MCF 10A (cell line): ENCODE data around the gene FRAS1. TPM values are rescaled to one million over a fixed set of nuclear protein-coding genes. Genes with fewer than 3 reads are reported as not detected.
A peak's percentile ranks its signal among the peaks of the same experiment; 100 is the strongest.

Experiments used
- BruUV-seq: library from RNA; stranded (reverse); fragments of 400-500 nt; replicated peaks from 2 replicates; lab custom pipeline; 2021; lab: Mats Ljungman, UMichigan
- CTCF ChIA-PET: fragments of 300-600 bp; sonication (Branson Sonifier 250); formaldehyde crosslinking; extraction: SDS; loops from one replicate; lab custom pipeline; 2021; ENCODE audit warnings: antibody characterized with exemption, inconsistent platforms; lab: Yijun Ruan, JAX
- POLR2A ChIA-PET: fragments of 300-600, 350-650 bp; sonication (Branson Sonifier 250); formaldehyde crosslinking; extraction: SDS; loops from one replicate; lab custom pipeline; 2020; ENCODE audit warnings: antibody characterized with exemption, inconsistent platforms; lab: Yijun Ruan, JAX
- DNase-seq: peaks from one replicate; pipeline ENCODE4 v3.0.0-alpha.2; 2018; ENCODE audit not compliant: unreplicated experiment
- H3K27ac Mint-ChIP-seq: one replicate; pipeline ENCODE4 v1.8.0; 2022; ENCODE audit warnings: mild to moderate bottlenecking, low read depth, mixed read lengths; ENCODE audit not compliant: unreplicated experiment
- H3K27me3 Mint-ChIP-seq: one replicate; pipeline ENCODE4 v1.8.0; 2022; ENCODE audit warnings: mixed read lengths; ENCODE audit not compliant: insufficient read depth, unreplicated experiment
- H3K36me3 Mint-ChIP-seq: one replicate; pipeline ENCODE4 v1.8.0; 2022; ENCODE audit warnings: mild to moderate bottlenecking, moderate library complexity, mixed read lengths; ENCODE audit not compliant: insufficient read depth, unreplicated experiment
- H3K4me1 Mint-ChIP-seq: one replicate; pipeline ENCODE4 v1.8.0; 2022; ENCODE audit warnings: mixed read lengths; ENCODE audit not compliant: insufficient read depth, unreplicated experiment
- H3K4me3 Mint-ChIP-seq: one replicate; pipeline ENCODE4 v1.8.0; 2022; ENCODE audit warnings: mild to moderate bottlenecking, moderate library complexity, mixed read lengths; ENCODE audit not compliant: unreplicated experiment
- H3K9me3 Mint-ChIP-seq: one replicate; pipeline ENCODE4 v1.8.0; 2022; ENCODE audit warnings: mixed read lengths; ENCODE audit not compliant: unreplicated experiment
- CTCF ChIP-seq: fragments of 200-600 bp; IDR thresholded peaks from one replicate; pipeline ENCODE4 v1.8.0; 2022; ENCODE audit warnings: antibody characterized with exemption, mild to moderate bottlenecking; ENCODE audit not compliant: unreplicated experiment
- intact Hi-C: fragments of 100-400 bp; cut with micrococcal nuclease; formaldehyde crosslinking; loops from 2 replicates; pipeline ENCODE4 v1.14.1; 2022
- total RNA-seq: library from RNA; stranded (reverse); gene quantifications from 2 replicates; pipeline ENCODE4 v1.2.3, GENCODE V29; 2022

The FRAS1 gene
- total RNA-seq, 1 experiment from 2014 or later, result 2.0 TPM

GRCh38 chr4:78519962-78520361, 462.8 kb downstream of the FRAS1 start:
- DNase-seq, result no peak
- H3K4me1 Mint-ChIP-seq, result no peaks in the 10 kb centered on the region
- H3K36me3 Mint-ChIP-seq, result no peaks in the 10 kb centered on the region
- ChIA-PET CTCF (interaction anchor here (0.7 to 9.4 kb wide), 5 partner anchors 194 to 560 kb away, joined by 3 to 66 read pairs (median 3); no protein-coding TSS in a partner anchor), POLR2A (interaction anchor here (0.6 kb wide), 1 partner anchor 567 kb away, joined by 3 read pairs; no protein-coding TSS in a partner anchor)
- TF ChIP-seq CTCF, result no peak
- intact Hi-C loops, result no loop called here
- no TSS peak for BruUV-seq
- H3K27me3 Mint-ChIP-seq, result no peaks in the 10 kb centered on the region
- H3K9me3 Mint-ChIP-seq, result no peaks in the 10 kb centered on the region
- no peak overlapping the region for H3K4me3 Mint-ChIP-seq
- peak overlapping the region; percentile 50 for H3K27ac Mint-ChIP-seq

DNA sequence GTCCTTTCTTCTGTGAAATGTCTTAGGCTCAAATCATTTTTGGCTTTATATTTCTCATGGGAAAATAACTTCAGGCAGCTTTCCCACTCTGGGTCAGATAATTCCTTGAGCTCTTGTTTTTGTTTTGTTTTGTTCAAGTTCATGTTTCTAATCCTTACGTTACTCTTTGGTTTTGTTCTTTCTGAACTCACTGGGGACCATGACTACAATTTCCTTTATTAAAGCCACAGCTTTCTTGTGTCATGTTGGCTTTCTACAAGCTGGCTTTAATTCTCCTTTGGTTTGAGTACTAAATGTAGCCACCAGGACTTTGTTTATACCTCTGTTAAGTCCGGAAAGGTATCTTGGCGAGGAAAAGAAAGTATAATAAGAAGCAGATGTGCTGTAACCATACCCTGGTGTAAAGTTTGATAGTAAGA, 463.7 kb downstream of the FRAS1 start:
- no peaks in the 10 kb centered on the region for H3K36me3 Mint-ChIP-seq
- no peaks in the 10 kb centered on the region for H3K27me3 Mint-ChIP-seq
- H3K4me1 Mint-ChIP-seq, result no peaks in the 10 kb centered on the region
- CTCF ChIA-PET, result interaction anchor here (9.4 kb wide), 1 partner anchor 561 kb away, joined by 66 read pairs; no protein-coding TSS in a partner anchor
- no peak overlapping the region for H3K4me3 Mint-ChIP-seq
- no peaks in the 10 kb centered on the region for H3K9me3 Mint-ChIP-seq
- intact Hi-C loops, result no loop called here
- TF ChIP-seq CTCF, result no peak
- POLR2A ChIA-PET, result interaction anchor here (0.6 to 1.0 kb wide), 3 partner anchors 25 to 268 kb away, joined by 3 to 5 read pairs (median 3); no protein-coding TSS in a partner anchor
- no peak overlapping the region for H3K27ac Mint-ChIP-seq
- no peak for DNase-seq
- BruUV-seq, result no TSS peak

DNA sequence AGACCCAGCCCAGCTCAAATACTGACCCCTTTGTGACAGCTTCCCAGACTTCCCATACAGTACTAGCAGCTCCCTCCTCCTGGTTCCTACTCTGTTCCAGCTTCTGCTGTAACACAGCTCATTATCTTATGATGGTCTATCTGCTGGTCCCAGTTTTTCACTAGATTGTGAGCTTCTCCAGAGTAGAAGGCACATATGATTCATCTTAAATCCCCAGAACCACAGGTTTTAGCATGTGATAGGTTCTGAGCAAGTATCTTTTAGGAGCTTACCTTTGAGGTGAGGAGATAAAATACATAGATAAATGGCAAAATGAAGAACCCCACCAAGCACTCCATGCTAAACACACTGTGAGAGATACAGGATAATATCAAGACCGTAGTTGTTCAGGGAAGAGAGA, 466.9 kb downstream of the FRAS1 start:
- no peaks in the 10 kb centered on the region for H3K27me3 Mint-ChIP-seq
- H3K36me3 Mint-ChIP-seq, result no peaks in the 10 kb centered on the region
- no peak for TF ChIP-seq CTCF
- DNase-seq, result no peak
- no peaks in the 10 kb centered on the region for H3K4me1 Mint-ChIP-seq
- POLR2A ChIA-PET, result no interaction called here
- H3K4me3 Mint-ChIP-seq, result no peak overlapping the region
- H3K9me3 Mint-ChIP-seq, result no peaks in the 10 kb centered on the region
- BruUV-seq, result no TSS peak
- CTCF ChIA-PET, result interaction anchor here (0.8 to 1.3 kb wide), 3 partner anchors 9 to 464 kb away, joined by 3 to 4 read pairs (median 3); no protein-coding TSS in a partner anchor
- H3K27ac Mint-ChIP-seq, result peak overlapping the region; percentile 20
- intact Hi-C loops, result no loop called here

- H3K9me3 Mint-ChIP-seq, result no peaks in the 10 kb centered on the region
- H3K27me3 Mint-ChIP-seq, result no peaks in the 10 kb centered on the region
- BruUV-seq, result no TSS peak
- H3K4me3 Mint-ChIP-seq, result no peak overlapping the region
- H3K27ac Mint-ChIP-seq, result no peak overlapping the region
- ChIA-PET CTCF (interaction anchor here (0.5 to 1.1 kb wide), 3 partner anchors 19 to 626 kb away, joined by 3 to 5 read pairs (median 3); no protein-coding TSS in a partner anchor), POLR2A (interaction anchor here (0.5 kb wide), 1 partner anchor 46 kb away, joined by 3 read pairs; no protein-coding TSS in a partner anchor)
- H3K4me1 Mint-ChIP-seq, result peaks cover 5% of the 10 kb centered on the region
- intact Hi-C loops, result no loop called here
- TF ChIP-seq CTCF, result no peak
- no peaks in the 10 kb centered on the region for H3K36me3 Mint-ChIP-seq
- no peak for DNase-seq
Measured at GRCh38 chr4:78525559-78525958, 468.4 kb downstream of the FRAS1 start.
